ENCODE measurements around the gene KLHL21. TPM values are rescaled to one million over a fixed set of nuclear protein-coding genes. Genes with fewer than 3 reads are reported as not detected.

Gene KLHL21
- total RNA-seq, 2 donors from 2014 or later = 67.1 to 111 TPM

- 78% methylated on average over 5 of the region's 5 CpGs for WGBS
- H3K4me3 ChIP-seq = no peak overlapping the region
- no peak for DNase-seq (ENCODE audit: low spot score)
- intact Hi-C loops (cut with DNase I) = no loop called here
- H3K4me1 ChIP-seq (replicated peaks) = no peaks in the 10 kb centered on the region
- H3K27me3 ChIP-seq (replicated peaks; ENCODE audit: insufficient read depth) = no peaks in the 10 kb centered on the region
- no peak overlapping the region for H3K27ac ChIP-seq
- no peaks in the 10 kb centered on the region for H3K9me3 ChIP-seq
- no peak for TF ChIP-seq POLR2AphosphoS5 (IDR thresholded peaks at IDR 0.05)
- no peaks in the 10 kb centered on the region for H3K36me3 ChIP-seq
Measured at GRCh38 chr1:6546326-6546725, 56.3 kb downstream of the KLHL21 start.

- no peak for TF ChIP-seq POLR2AphosphoS5 (IDR thresholded peaks at IDR 0.05)
- TF ChIP-seq POLR2A (IDR thresholded peaks at IDR 0.05) = no peak
- TF ChIP-seq CTCF (IDR thresholded peaks at IDR 0.05) = no peak
- intact Hi-C loops (cut with DNase I) = no loop called here
- no peaks in the 10 kb centered on the region for H3K27me3 ChIP-seq (replicated peaks; ENCODE audit: insufficient read depth)
- H3K27ac ChIP-seq = no peak overlapping the region
- H3K36me3 ChIP-seq = no peaks in the 10 kb centered on the region
- no peak overlapping the region for H3K4me3 ChIP-seq
- WGBS = 59% methylated on average over 10 of the region's 10 CpGs
- no peaks in the 10 kb centered on the region for H3K4me1 ChIP-seq (replicated peaks)
- H3K9me3 ChIP-seq = no peaks in the 10 kb centered on the region
- no peak for DNase-seq (ENCODE audit: low spot score)
Measured at GRCh38 chr1:6545276-6546112, 57.2 kb downstream of the KLHL21 start.

- DNase-seq (ENCODE audit: low spot score) = no peak
- H3K4me1 ChIP-seq (replicated peaks) = no peaks in the 10 kb centered on the region
- no peaks in the 10 kb centered on the region for H3K9me3 ChIP-seq
- no peak overlapping the region for H3K27ac ChIP-seq
- WGBS = 90% methylated on average over 3 of the region's 3 CpGs
- intact Hi-C loops (cut with DNase I) = no loop called here
- H3K27me3 ChIP-seq (replicated peaks; ENCODE audit: insufficient read depth) = no peaks in the 10 kb centered on the region
- H3K4me3 ChIP-seq = no peak overlapping the region
- no peaks in the 10 kb centered on the region for H3K36me3 ChIP-seq
- TF ChIP-seq POLR2AphosphoS5 (IDR thresholded peaks at IDR 0.05) (no peak), POLR2A (IDR thresholded peaks at IDR 0.05) (no peak), CTCF (IDR thresholded peaks at IDR 0.05) (no peak)
Measured at GRCh38 chr1:6544831-6545230, 57.8 kb downstream of the KLHL21 start.

Small RNAs within 50 kb of the gene (small RNA-seq; reads per million reads assigned to genes)
- 0 reads per million in 2 donors for gene RNU6-731P

Other genes with a start within 250 kb of the KLHL21 start
- gene ACOT7, start 209.1 kb downstream of the KLHL21 start, total RNA-seq = 10 to 100 TPM; 16.9 to 24.9 TPM
- gene HES2, start 182.9 kb downstream of the KLHL21 start, total RNA-seq = 10 to 100 TPM in 1 of 2 donors, 1 to 10 TPM in 1; 2.2 to 13.4 TPM
- gene ESPN, start 178.1 kb downstream of the KLHL21 start, total RNA-seq = 100 to 1,000 TPM in 1 of 2 donors, 10 to 100 TPM in 1; 19.7 to 257 TPM
- gene TNFRSF25, start 136.7 kb downstream of the KLHL21 start, total RNA-seq = 10 to 100 TPM; 15.2 to 22.7 TPM
- 10 to 100 TPM; 11.6 to 21.4 TPM for gene PLEKHG5, start 111.2 kb downstream of the KLHL21 start, total RNA-seq
- gene NOL9, start 48.4 kb downstream of the KLHL21 start, total RNA-seq = 10 to 100 TPM; 15.7 to 20.9 TPM
- gene TAS1R1, start 47.6 kb downstream of the KLHL21 start, total RNA-seq = 1 to 10 TPM in 1 of 2 donors, not detected in 1; 1.5 TPM
- 10 to 100 TPM; 41.3 to 51.0 TPM for gene ZBTB48, start 22.9 kb downstream of the KLHL21 start, total RNA-seq
- 10 to 100 TPM; 13.8 to 79.2 TPM for gene PHF13, start 10.9 kb upstream of the KLHL21 start, total RNA-seq
- 10 to 100 TPM; 37.6 to 42.1 TPM for gene THAP3, start 22.0 kb upstream of the KLHL21 start, total RNA-seq
- gene DNAJC11, start 98.9 kb upstream of the KLHL21 start, total RNA-seq = 10 to 100 TPM; 32.9 to 52.8 TPM
- gene CAMTA1, start 182.6 kb upstream of the KLHL21 start, total RNA-seq = 100 to 1,000 TPM; 100 to 102 TPM

Data from prostate gland (tissue), 2 donors.